SK-N-SH treated with all-trans-retinoic acid at 6 μM for 48 hours (cell line): Measurements from ENCODE around the gene DNAH1.

ENCODE experiments used
- ATAC-seq: fragments of 200-7000 bp; cut with Tn5 transposase; 3 replicates; pipeline ENCODE4 v1.9.1; 2020; ENCODE audit warnings: mild to moderate bottlenecking, moderate library complexity
- BACH2 ChIP-seq: fragments of 250-450 bp; sonication (Bioruptor Pico); IDR thresholded peaks from 2 replicates; pipeline ENCODE4 v1.9.0; 2021; ENCODE audit warnings: mild to moderate bottlenecking, borderline replicate concordance
- CREB5 ChIP-seq: fragments of 250-450 bp; sonication (Bioruptor Pico); IDR thresholded peaks from 2 replicates; pipeline ENCODE4 v1.5.1; 2020; ENCODE audit warnings: low read depth, mild to moderate bottlenecking, moderate library complexity
- CSDC2 ChIP-seq: fragments of 250-450 bp; sonication (Bioruptor Pico); IDR thresholded peaks from 2 replicates; pipeline ENCODE4 v1.5.0; 2020; ENCODE audit warnings: mild to moderate bottlenecking, moderate library complexity
- ESRRG ChIP-seq: fragments of 250-450 bp; sonication (Bioruptor Pico); IDR thresholded peaks from 2 replicates; pipeline ENCODE4 v1.6.1; 2021; ENCODE audit warnings: mild to moderate bottlenecking
- GLIS3 ChIP-seq: fragments of 250-450 bp; sonication (Bioruptor Pico); IDR thresholded peaks from 2 replicates; pipeline ENCODE4 v1.5.0; 2020; ENCODE audit warnings: mild to moderate bottlenecking, moderate library complexity
- ISL1 ChIP-seq: fragments of 250-450 bp; sonication (Bioruptor Pico); IDR thresholded peaks from 2 replicates; pipeline ENCODE4 v2.1.2; 2022; ENCODE audit warnings: mild to moderate bottlenecking, moderate library complexity
- PATZ1 ChIP-seq: fragments of 250-450 bp; sonication (Bioruptor Pico); IDR thresholded peaks from 2 replicates; pipeline ENCODE4 v1.8.0; 2020; ENCODE audit warnings: mild to moderate bottlenecking, moderate library complexity, borderline replicate concordance
- POU6F1 ChIP-seq: fragments of 250-450 bp; sonication (Bioruptor Pico); IDR thresholded peaks from 2 replicates; pipeline ENCODE4 v1.8.0; 2021; ENCODE audit warnings: low read depth, mild to moderate bottlenecking, moderate library complexity, borderline replicate concordance
- PPARA ChIP-seq: fragments of 250-450 bp; sonication (Bioruptor Pico); IDR thresholded peaks from 2 replicates; pipeline ENCODE4 v1.5.0; 2020; ENCODE audit warnings: mild to moderate bottlenecking, borderline replicate concordance
- RARB ChIP-seq: fragments of 250-450 bp; sonication (Bioruptor Pico); IDR thresholded peaks from 2 replicates; pipeline ENCODE4 v1.8.0; 2021; ENCODE audit warnings: mild to moderate bottlenecking, moderate library complexity
- SNAI2 ChIP-seq: fragments of 250-450 bp; sonication (Bioruptor Pico); IDR thresholded peaks from 2 replicates; pipeline ENCODE4 v1.5.0; 2020; ENCODE audit warnings: mild to moderate bottlenecking, moderate library complexity
- TCF4 ChIP-seq: fragments of 250-450 bp; sonication (Bioruptor Pico); IDR thresholded peaks from 2 replicates; pipeline ENCODE4 v1.8.0; 2021; ENCODE audit warnings: mild to moderate bottlenecking, moderate library complexity, borderline replicate concordance
- TOX ChIP-seq: fragments of 250-450 bp; sonication (Bioruptor Pico); IDR thresholded peaks from 2 replicates; pipeline ENCODE4 v1.8.0; 2021; ENCODE audit warnings: mild to moderate bottlenecking, moderate library complexity, borderline replicate concordance
- ZC3H10 ChIP-seq: fragments of 250-450 bp; sonication (Bioruptor Pico); IDR thresholded peaks from 2 replicates; pipeline ENCODE4 v1.5.1; 2021; ENCODE audit warnings: mild to moderate bottlenecking, moderate library complexity
- ZFP30 ChIP-seq: fragments of 450-650 bp; formaldehyde crosslinking; IDR thresholded peaks from 2 replicates; pipeline ENCODE4 v1.5.0; 2022; ENCODE audit warnings: mild to moderate bottlenecking, moderate library complexity
- ZNF70 ChIP-seq: fragments of 450-650 bp; formaldehyde crosslinking; IDR thresholded peaks from 2 replicates; pipeline ENCODE4 v1.5.0; 2020; ENCODE audit warnings: mild to moderate bottlenecking, moderate library complexity
- ZNF8 ChIP-seq: fragments of 450-650 bp; formaldehyde crosslinking; IDR thresholded peaks from 2 replicates; pipeline ENCODE4 v1.5.0; 2020; ENCODE audit warnings: mild to moderate bottlenecking, moderate library complexity
- TF ChIP-seq, protein P1 (sequence below): fragments of 250-450 bp; sonication (Bioruptor Pico); IDR thresholded peaks from 2 replicates; pipeline ENCODE4 v1.5.0; 2020; ENCODE audit warnings: mild to moderate bottlenecking, moderate library complexity
- TF ChIP-seq, protein P2 (sequence below): fragments of 250-450 bp; sonication (Bioruptor Pico); IDR thresholded peaks from 2 replicates; pipeline ENCODE4 v1.5.1; 2021; ENCODE audit warnings: mild to moderate bottlenecking, moderate library complexity

Gene DNAH1

DNA sequence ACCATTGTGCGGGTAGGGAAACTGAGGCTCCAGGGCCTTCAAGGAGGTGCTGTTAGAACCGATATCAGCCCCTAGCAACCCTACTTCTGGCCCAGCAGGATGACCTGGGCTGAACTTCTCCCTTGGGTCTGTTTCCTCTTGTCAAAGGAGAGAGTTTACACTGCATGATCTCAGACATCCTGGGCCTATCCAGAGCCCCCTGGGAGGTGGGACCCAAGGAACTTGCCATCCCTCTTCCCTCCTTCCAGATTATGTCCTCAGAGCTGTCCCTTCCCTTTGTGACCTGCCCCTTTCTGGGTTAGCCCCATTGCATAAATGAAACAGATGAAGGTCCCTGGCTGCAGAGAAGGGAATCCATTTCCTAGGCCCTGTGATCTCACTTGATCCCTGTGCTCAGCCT lies 12.3 kb upstream of the DNAH1 start:
- ATAC-seq: no peak

GRCh38 chr3:52305926-52306325 lies 10.2 kb upstream of the DNAH1 start:
- ATAC-seq: no peak
- TF ChIP-seq CREB5 (CRISPR knock-in tag) (no peak), ZNF70 (CRISPR knock-in tag) (no peak), BACH2 (no peak), ZNF8 (CRISPR knock-in tag) (no peak), POU6F1 (CRISPR knock-in tag) (no peak), ISL1 (CRISPR knock-in tag) (no peak), ZC3H10 (CRISPR knock-in tag) (no peak), GLIS3 (CRISPR knock-in tag) (no peak), PATZ1 (CRISPR knock-in tag) (no peak), TOX (CRISPR knock-in tag) (no peak), ZFP30 (CRISPR knock-in tag) (no peak), RARB (CRISPR knock-in tag) (no peak), PPARA (CRISPR knock-in tag) (no peak), ESRRG (CRISPR knock-in tag) (no peak)
- TF ChIP-seq, protein P1, sequence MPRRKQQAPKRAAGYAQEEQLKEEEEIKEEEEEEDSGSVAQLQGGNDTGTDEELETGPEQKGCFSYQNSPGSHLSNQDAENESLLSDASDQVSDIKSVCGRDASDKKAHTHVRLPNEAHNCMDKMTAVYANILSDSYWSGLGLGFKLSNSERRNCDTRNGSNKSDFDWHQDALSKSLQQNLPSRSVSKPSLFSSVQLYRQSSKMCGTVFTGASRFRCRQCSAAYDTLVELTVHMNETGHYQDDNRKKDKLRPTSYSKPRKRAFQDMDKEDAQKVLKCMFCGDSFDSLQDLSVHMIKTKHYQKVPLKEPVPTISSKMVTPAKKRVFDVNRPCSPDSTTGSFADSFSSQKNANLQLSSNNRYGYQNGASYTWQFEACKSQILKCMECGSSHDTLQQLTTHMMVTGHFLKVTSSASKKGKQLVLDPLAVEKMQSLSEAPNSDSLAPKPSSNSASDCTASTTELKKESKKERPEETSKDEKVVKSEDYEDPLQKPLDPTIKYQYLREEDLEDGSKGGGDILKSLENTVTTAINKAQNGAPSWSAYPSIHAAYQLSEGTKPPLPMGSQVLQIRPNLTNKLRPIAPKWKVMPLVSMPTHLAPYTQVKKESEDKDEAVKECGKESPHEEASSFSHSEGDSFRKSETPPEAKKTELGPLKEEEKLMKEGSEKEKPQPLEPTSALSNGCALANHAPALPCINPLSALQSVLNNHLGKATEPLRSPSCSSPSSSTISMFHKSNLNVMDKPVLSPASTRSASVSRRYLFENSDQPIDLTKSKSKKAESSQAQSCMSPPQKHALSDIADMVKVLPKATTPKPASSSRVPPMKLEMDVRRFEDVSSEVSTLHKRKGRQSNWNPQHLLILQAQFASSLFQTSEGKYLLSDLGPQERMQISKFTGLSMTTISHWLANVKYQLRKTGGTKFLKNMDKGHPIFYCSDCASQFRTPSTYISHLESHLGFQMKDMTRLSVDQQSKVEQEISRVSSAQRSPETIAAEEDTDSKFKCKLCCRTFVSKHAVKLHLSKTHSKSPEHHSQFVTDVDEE (CRISPR knock-in tag): no peak
- TF ChIP-seq, protein P2, sequence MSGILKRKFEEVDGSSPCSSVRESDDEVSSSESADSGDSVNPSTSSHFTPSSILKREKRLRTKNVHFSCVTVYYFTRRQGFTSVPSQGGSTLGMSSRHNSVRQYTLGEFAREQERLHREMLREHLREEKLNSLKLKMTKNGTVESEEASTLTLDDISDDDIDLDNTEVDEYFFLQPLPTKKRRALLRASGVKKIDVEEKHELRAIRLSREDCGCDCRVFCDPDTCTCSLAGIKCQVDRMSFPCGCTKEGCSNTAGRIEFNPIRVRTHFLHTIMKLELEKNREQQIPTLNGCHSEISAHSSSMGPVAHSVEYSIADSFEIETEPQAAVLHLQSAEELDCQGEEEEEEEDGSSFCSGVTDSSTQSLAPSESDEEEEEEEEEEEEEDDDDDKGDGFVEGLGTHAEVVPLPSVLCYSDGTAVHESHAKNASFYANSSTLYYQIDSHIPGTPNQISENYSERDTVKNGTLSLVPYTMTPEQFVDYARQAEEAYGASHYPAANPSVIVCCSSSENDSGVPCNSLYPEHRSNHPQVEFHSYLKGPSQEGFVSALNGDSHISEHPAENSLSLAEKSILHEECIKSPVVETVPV (CRISPR knock-in tag): no peak
- TF ChIP-seq, all 23 proteins: peak for 0

More for the DNA sequence above, 12.3 kb upstream of the DNAH1 start:
- TF ChIP-seq SNAI2 (CRISPR knock-in tag): no peak
- TF ChIP-seq GLIS3 (CRISPR knock-in tag): no peak
- no peak for TF ChIP-seq PATZ1 (CRISPR knock-in tag)

GRCh38 chr3:52306978-52307377 lies 9.1 kb upstream of the DNAH1 start:
- TF ChIP-seq TCF4: no peak
- TF ChIP-seq GLIS3 (CRISPR knock-in tag): no peak
- TF ChIP-seq, all 23 proteins: peak for 0

GRCh38 chr3:52308308-52308707 lies 7.8 kb upstream of the DNAH1 start:
- TF ChIP-seq PPARA (CRISPR knock-in tag) (no peak), SNAI2 (CRISPR knock-in tag) (no peak), ESRRG (CRISPR knock-in tag) (no peak), POU6F1 (CRISPR knock-in tag) (no peak), GLIS3 (CRISPR knock-in tag) (no peak), CSDC2 (CRISPR knock-in tag) (no peak)
- TF ChIP-seq, protein P1 (CRISPR knock-in tag): no peak
- ATAC-seq: no peak

More at GRCh38 chr3:52306978-52307377, 9.1 kb upstream of the DNAH1 start:
- ATAC-seq: no peak
